Measurements from ENCODE around the gene TYW1B. TPM values are rescaled to one million over a fixed set of nuclear protein-coding genes. Genes with fewer than 3 reads are reported as not detected.
"Not testable (repeated sequence)": the region's sequence is repeated elsewhere in the genome, so short reads cannot be mapped to it uniquely, and the experiment has no call there.

Gene TYW1B
- total RNA-seq, 8 experiments from 2014 or later: 2.1 to 14.2 (median 3.0) TPM

DNA sequence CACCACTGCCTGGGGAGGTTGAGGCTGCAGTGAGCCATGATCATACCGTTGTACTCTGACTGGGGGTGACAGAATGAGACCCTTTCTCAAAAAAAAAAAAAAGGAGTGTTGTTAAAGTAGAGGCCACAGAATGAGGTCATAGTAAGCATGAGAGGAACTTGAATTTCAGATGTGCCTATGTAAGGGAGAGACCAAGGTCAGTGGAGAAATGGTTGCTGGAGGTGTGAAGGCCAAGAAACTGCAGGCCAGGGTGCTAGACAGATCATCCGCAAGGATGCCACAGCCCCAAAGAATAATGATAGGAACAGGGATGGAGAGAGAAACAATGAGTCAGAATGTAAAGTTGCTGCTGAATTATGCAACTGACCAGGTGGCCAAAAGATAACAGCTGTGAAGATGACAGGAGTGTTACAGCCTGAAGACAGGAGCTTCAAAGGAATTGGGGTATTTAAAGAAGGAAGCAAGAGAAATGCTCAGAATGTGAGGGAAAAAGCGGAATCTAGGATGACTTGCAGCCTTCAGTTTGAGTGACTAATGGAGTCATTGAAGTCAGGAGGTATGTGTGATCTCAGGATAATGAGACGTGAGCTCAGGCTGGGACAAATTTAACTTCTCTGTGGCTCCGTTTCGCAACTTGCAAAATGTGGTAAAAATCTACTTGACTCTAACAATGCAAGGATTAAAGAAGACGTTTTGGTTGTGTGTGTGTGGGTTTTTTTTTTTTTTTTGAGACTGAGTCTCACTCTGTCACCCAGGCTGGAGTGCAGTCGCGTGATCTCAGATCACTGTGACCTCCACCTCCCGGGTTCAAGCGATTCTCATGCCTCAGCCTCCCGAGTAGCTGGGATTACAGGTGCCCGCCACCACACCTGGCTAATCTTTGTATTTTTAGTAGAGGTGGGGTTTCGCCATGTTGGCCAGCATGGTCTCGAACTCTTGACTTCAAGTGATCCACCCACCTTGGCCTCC, 22.2 kb downstream of the TYW1B start:
- in situ Hi-C loops (cut with MboI; ENCODE audit: low pct_unique_long_range_greater_than_20kb in 2 of 9, low sequenced_read_pairs in 9 of 9, unreplicated experiment in 9 of 9): no loop called here
- Histone ChIP-seq H3K27ac (no peak overlapping the region), H3K4me1 (replicated peaks in 1 of 2) (no peaks in the 10 kb centered on the region), H3K4me3 (no peak overlapping the region)
- peak in 2 of 8 experiments; percentile 76 to 91 for ATAC-seq (replicated peaks in 6 of 8)
- WGBS, 10 experiments: 86 to 100% (median 93%) methylated on average over 2 to 7 of the region's 15 CpGs; no CpG with 5 or more reads in 1 of the 10 experiments

DNA sequence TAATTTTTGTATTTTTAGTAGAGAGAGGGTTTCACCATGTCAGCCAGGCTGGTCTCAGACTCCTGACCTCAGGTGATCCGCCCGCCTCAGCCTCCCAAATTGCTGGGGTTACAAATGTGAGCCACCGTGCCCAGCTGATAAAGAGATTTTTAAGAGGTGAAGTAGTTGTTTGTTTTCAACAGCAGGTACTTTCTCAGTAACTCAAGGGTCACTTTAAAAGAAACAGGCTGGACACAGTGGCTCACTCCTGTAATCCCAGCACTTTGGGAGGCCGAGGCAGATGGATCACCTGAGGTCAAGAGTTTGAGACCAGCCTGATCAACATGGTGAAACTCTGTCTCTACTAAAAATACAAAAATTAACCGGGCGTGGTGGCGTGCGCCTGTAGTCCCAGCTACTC, 24.2 kb downstream of the TYW1B start:
- 89 to 100% (median 100%) methylated on average over 3 to 5 of the region's 8 CpGs; no CpG with 5 or more reads in 3 of the 10 experiments for WGBS, 10 experiments
- in situ Hi-C loops (cut with MboI; ENCODE audit: low pct_unique_long_range_greater_than_20kb in 2 of 9, low sequenced_read_pairs in 9 of 9, unreplicated experiment in 9 of 9); H3K4me3 ChIP-seq; H3K27ac ChIP-seq; H3K4me1 ChIP-seq (replicated peaks in 1 of 2); ATAC-seq (replicated peaks in 6 of 8): not testable (repeated sequence)

DNA sequence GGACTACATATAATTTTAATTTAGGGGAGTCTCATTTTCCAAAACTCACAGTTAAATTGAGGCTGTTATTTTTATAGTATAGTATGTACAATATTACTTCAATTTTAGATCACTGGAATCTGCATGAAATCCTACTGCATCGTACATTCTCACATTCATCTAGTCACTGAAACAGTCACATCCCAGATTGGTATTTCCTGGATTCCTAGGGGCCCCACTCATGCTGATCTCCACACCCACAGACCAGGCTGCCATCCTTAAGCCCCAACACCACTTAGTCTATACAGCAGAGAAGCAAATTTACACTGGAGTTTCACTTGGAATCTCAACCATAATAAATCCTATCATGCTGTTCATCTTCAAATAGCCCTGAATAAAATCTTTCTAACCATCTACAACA, 26.4 kb downstream of the TYW1B start:
- H3K4me1 ChIP-seq (replicated peaks in 1 of 2); H3K4me3 ChIP-seq; in situ Hi-C loops (cut with MboI; ENCODE audit: low pct_unique_long_range_greater_than_20kb in 2 of 9, low sequenced_read_pairs in 9 of 9, unreplicated experiment in 9 of 9); H3K27ac ChIP-seq: not testable (repeated sequence)
- 0 to 71% (median 0%) methylated on average over 1 of the region's 1 CpG; no CpG with 5 or more reads in 7 of the 10 experiments for WGBS, 10 experiments
- peak in 2 of 8 experiments; percentile 17 to 69 for ATAC-seq (replicated peaks in 6 of 8)

DNA sequence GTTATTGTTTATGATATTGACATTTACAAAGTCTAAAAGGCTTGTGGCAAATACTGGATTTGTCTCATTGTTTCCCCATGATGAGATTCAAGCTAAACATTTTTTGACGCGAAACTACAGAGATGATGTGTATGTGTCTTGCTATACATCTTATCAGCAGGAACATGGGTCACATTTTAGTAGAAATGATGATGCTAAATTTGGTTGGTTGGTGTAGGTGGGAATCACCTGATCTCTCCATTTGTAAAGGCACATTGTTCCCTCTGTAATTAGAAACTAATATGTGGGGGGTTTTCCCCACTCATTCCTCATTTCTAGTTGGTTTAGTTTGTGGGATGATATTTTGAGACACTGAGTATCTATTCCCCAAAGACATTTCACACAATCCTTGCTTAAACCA, 32.6 kb downstream of the TYW1B start:
- H3K27ac ChIP-seq; in situ Hi-C loops (cut with MboI; ENCODE audit: low pct_unique_long_range_greater_than_20kb in 2 of 9, low sequenced_read_pairs in 9 of 9, unreplicated experiment in 9 of 9); H3K4me1 ChIP-seq (replicated peaks in 1 of 2); H3K4me3 ChIP-seq; ATAC-seq (replicated peaks in 6 of 8): not testable (repeated sequence)
- WGBS, 10 experiments: no CpG with 5 or more reads among the region's 2 CpGs

DNA sequence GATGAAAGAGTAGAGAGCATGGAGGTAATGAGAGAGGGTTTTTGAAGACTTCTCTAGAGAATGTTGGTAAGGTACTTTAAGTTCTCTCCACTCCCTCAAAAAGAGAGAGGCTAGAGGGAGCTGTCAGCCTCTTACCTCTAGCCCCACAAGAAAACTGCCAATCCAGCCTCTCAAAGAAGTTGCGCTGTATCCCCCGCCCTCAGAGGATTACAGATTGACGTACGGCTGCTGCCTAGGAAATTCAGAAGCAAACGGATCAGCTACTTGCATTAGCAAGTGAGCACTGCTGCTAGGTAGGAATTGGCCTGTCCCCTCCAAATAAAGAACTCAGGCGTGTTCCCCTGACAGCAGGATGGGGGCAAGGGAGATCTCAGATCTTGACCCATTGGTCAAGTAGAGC, 34.2 kb downstream of the TYW1B start:
- in situ Hi-C loops (cut with MboI; ENCODE audit: low pct_unique_long_range_greater_than_20kb in 2 of 9, low sequenced_read_pairs in 9 of 9, unreplicated experiment in 9 of 9): no loop called here
- WGBS, 10 experiments: 93 to 100% methylated on average over 3 of the region's 6 CpGs; no CpG with 5 or more reads in 8 of the 10 experiments
- no peak overlapping the region for H3K27ac ChIP-seq

DNA sequence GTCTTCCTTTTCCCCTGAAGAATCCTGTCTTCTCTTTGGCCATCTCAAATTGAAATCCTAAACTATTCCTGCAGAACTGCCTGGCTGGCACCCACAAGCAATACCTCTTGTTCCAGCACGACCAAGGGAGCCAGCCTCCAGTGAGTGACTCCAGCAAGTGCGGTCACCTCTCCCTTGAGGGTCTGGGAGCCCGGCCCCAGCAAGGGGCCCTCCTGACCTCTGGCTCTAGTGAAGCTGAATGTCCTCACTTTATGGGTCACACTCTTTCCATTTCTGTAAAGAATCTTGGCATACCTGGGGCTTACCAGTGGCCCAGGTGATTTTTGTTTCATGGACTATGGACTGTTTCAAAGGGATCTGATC, 37.3 kb downstream of the TYW1B start:
- H3K4me1 ChIP-seq (replicated peaks in 1 of 2); H3K27ac ChIP-seq; H3K4me3 ChIP-seq; in situ Hi-C loops (cut with MboI; ENCODE audit: low pct_unique_long_range_greater_than_20kb in 2 of 9, low sequenced_read_pairs in 9 of 9, unreplicated experiment in 9 of 9); ATAC-seq (replicated peaks in 6 of 8): not testable (repeated sequence)
- no CpG with 5 or more reads among the region's 3 CpGs for WGBS, 10 experiments

More for the DNA sequence above, 34.2 kb downstream of the TYW1B start:
- ATAC-seq (replicated peaks in 6 of 8): no peak
- Histone ChIP-seq H3K4me1 (replicated peaks in 1 of 2) (no peaks in the 10 kb centered on the region), H3K4me3 (no peak overlapping the region)

DNA sequence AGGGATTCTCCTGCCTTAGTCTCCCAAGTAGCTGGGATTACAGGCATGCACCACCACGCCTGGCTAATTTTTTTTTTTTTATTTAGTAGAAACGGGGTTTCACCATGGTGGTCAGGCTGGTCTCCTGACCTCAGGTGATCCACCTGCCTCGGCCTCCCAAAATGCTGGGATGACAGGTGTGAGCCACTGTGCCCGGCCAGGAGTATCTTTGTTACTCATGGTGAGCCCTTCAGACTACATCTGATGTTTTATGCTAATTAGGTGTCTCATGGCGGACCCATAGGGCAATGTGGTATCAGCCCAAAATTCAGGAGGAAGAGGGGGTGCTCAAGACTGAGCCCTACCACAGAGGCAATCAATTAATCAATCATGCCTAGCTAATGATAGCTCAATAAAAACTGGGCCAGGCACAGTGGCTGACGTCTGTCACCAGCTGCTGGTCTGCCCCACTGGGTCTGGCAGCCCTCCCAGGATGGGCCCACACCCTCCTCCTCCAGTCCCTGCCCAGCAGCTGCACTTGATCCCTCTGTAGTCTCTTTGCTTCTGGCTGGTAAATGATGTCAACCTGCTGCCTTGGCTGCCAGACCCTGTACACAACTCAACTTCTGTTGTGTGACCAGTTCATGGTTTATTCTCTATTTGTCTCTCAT, 37.8 kb downstream of the TYW1B start:
- H3K27ac ChIP-seq; in situ Hi-C loops (cut with MboI; ENCODE audit: low pct_unique_long_range_greater_than_20kb in 2 of 9, low sequenced_read_pairs in 9 of 9, unreplicated experiment in 9 of 9); H3K4me1 ChIP-seq (replicated peaks in 1 of 2); H3K4me3 ChIP-seq: not testable (repeated sequence)
- peak in 4 of 8 experiments; percentile 89 to 99 (median 97) for ATAC-seq (replicated peaks in 6 of 8)
- 100% methylated on average over 2 of the region's 6 CpGs; no CpG with 5 or more reads in 9 of the 10 experiments for WGBS, 10 experiments

DNA sequence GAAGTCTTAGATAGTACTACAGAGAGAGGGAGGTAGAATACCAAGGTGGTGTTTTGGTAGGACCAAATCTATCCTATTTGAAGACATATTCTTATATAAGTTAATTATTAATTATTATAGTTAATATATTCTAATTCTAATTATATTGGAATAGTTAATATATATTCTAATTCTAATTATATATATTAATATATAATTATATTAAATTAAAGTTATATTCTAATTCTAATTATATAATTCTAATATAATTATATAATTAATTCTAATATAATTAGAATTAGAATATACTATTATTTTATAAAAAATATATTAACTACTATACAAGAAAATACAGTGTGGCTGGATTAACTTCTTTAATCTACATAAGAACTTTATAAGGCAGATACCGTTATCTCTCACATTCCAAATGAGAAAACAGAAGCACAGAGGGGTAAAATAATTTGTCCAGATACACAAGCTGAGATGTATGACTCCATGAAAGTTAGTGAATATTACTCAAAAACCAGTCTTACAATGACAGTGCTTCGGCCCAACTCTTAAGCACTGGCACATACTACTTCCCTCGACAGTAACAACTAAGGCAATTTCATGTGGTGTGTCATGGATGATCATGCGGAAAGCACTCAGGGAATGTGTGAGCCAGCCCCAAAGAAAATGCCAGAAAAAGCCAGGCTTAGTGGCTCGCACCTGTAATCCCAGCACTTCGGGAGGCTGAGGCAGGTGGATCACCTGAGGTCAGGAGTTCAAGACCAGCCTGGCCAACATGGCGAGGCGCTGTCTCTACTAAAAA, 42.6 kb downstream of the TYW1B start:
- 58 to 100% (median 92%) methylated on average over 1 to 6 of the region's 8 CpGs; no CpG with 5 or more reads in 1 of the 10 experiments for WGBS, 10 experiments
- Histone ChIP-seq H3K4me1 (replicated peaks in 1 of 2) (no peaks in the 10 kb centered on the region), H3K27ac (no peak overlapping the region), H3K4me3 (no peak overlapping the region)
- no peak for ATAC-seq (replicated peaks in 6 of 8)
- in situ Hi-C loops (cut with MboI; ENCODE audit: low pct_unique_long_range_greater_than_20kb in 2 of 9, low sequenced_read_pairs in 9 of 9, unreplicated experiment in 9 of 9): no loop called here

DNA sequence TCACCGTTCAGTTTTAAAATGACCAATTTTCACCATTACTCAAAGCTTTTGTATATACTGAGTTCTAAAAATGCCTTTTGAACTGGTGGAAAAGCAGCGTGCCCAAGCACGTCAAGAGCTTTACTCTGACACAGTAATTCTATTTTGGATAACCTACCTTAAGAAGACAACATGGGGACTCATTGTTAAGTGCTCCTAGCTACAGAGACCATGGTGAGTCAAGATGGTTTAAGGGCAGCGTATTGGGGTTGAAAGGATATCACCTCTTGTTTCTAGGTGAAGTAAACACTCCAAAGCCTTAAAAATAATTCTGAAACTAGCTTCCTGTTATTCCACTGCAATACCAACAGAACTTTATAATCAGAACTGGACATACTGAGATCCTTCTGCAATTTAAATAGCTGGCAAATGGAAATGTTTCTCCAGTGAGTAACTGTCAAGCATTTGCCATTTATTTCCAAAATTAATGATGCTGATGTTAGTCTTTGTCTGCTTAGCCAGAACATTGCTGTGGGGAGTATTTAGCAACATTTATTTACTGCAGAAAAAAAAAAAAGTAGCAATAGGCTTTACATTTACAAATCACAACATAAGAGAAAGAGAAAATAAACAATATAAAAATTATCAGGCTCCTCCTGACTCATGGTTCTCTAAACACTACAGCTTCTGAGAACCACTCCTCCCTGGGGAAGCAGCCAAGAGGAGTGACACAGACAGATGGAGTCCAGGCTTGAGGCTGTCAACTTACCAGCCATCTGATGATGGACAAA, 44.2 kb downstream of the TYW1B start:
- WGBS, 10 experiments: 0 to 100% (median 80%) methylated on average over 1 to 4 of the region's 4 CpGs; no CpG with 5 or more reads in 2 of the 10 experiments
- in situ Hi-C loops (cut with MboI; ENCODE audit: low pct_unique_long_range_greater_than_20kb in 2 of 9, low sequenced_read_pairs in 9 of 9, unreplicated experiment in 9 of 9); H3K4me3 ChIP-seq; H3K27ac ChIP-seq; H3K4me1 ChIP-seq (replicated peaks in 1 of 2): not testable (repeated sequence)
- peak in 5 of 8 experiments; percentile 58 to 99 (median 90) for ATAC-seq (replicated peaks in 6 of 8)

DNA sequence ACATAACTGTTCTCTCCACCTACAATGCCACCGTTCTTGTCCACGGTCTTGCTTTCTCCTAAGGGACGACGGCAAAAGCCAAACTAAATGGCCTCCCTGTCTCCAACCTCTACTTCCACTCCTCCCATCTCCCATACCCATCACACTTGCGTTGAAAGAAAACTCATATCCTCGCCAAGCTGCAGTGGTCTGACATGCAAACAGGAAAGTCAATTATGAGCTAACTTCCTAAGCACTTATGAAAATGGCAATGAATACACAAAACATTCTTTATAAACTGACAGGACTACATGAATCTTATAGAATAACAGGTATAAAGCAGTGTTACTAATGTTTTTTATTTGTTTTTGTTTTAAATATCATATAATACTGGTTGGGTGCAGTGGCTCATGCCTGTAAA, 46.4 kb downstream of the TYW1B start:
- WGBS, 10 experiments: 93 to 100% (median 100%) methylated on average over 1 to 5 of the region's 6 CpGs; no CpG with 5 or more reads in 3 of the 10 experiments
- no peaks in the 10 kb centered on the region for H3K4me1 ChIP-seq (replicated peaks in 1 of 2)
- no peak overlapping the region for H3K4me3 ChIP-seq
- in situ Hi-C loops (cut with MboI; ENCODE audit: low pct_unique_long_range_greater_than_20kb in 2 of 9, low sequenced_read_pairs in 9 of 9, unreplicated experiment in 9 of 9): no loop called here
- ATAC-seq (replicated peaks in 6 of 8): no peak
- no peak overlapping the region for H3K27ac ChIP-seq

DNA sequence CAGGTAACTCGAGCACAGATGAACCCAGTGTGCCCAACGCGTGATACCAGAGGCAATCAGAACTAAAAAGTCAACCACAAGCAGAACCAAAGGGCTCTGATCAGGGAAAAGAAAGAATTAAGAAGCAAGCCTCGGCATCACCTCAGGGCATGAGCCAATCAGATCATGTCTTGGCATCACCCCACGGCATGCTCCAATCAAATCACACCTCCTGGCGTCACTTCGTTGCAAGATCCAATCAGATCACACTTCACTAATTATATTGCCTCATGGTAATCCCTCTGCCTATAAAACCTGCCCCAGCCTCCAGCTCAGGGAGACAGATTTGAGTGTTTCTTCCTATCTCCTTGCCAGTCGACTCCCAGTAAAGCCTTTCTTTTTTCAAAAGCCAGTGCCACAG, 46.8 kb downstream of the TYW1B start:
- WGBS, 10 experiments: 93 to 100% (median 100%) methylated on average over 1 to 5 of the region's 8 CpGs; no CpG with 5 or more reads in 5 of the 10 experiments
- H3K27ac ChIP-seq: no peak overlapping the region
- in situ Hi-C loops (cut with MboI; ENCODE audit: low pct_unique_long_range_greater_than_20kb in 2 of 9, low sequenced_read_pairs in 9 of 9, unreplicated experiment in 9 of 9): no loop called here
- H3K4me3 ChIP-seq: no peak overlapping the region
- ATAC-seq (replicated peaks in 6 of 8): no peak
- H3K4me1 ChIP-seq (replicated peaks in 1 of 2): no peaks in the 10 kb centered on the region

DNA sequence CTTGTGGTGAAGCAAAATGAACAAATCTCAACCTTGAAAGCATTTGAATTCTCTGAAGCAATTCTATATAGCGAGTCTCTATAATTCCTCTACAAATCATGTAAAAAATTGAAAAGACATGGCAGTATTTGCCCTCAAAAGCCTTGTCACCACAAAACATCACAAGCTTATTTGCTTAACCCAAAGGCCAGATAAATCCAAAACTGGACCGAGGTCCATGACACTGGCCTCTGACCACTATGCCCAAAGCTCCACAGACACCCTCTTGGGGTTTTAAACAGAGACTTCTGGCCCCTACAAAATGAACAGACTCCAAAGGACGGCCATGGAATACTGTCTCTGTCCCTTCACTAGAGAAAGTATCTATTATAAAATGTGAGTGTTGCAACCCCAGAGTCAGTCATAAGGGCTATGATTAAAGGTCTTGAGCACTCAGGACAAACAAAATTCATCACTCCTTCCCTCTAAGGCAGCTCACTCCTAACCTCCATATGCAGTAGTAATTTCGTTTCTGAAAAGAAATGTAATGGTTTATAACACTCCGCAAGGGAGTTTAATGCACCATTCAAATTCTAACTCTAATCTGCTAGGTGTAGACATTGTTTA, 47.6 kb downstream of the TYW1B start:
- WGBS, 10 experiments: 80 to 100% (median 100%) methylated on average over 1 to 3 of the region's 5 CpGs; no CpG with 5 or more reads in 2 of the 10 experiments
- H3K4me1 ChIP-seq (replicated peaks in 1 of 2); ATAC-seq (replicated peaks in 6 of 8); H3K4me3 ChIP-seq; H3K27ac ChIP-seq; in situ Hi-C loops (cut with MboI; ENCODE audit: low pct_unique_long_range_greater_than_20kb in 2 of 9, low sequenced_read_pairs in 9 of 9, unreplicated experiment in 9 of 9): not testable (repeated sequence)

Data from motor neuron (in vitro differentiated cells).